ENCODE data around the gene BCL7B. TPM values are rescaled to one million over a fixed set of nuclear protein-coding genes. Genes with fewer than 3 reads are reported as not detected.

Gene BCL7B
- total and polyA plus RNA-seq, 2 of the 4 experiments (the other 2 are of a cell fraction) = 7.2 to 51.3 TPM

DNA sequence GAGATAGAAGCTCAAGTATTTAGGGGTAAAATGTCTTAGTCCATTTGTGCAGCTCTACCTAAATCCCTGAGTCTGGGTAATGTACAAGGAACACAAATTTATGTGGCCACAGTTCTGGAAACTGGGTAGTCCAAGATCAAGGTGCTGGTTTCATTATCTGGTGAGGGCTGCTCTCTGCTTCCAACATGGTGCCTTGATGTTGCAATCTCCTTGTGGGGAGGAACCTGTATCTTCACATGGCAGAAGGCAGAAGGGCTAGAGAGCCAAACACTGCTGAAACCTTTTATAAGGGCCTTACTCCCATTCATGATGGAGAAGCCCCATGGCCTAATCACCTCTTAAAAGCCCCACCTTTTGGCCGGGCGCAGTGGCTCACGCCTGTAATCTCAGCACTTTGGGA, 26.7 kb downstream of the BCL7B start:
- no peak overlapping the region for H3K4ac ChIP-seq (ENCODE audit: low read depth, low read length)
- CTCF ChIA-PET = interaction anchor here (0.6 kb wide), 1 partner anchor 196 kb away, joined by 4 read pairs; no protein-coding TSS in a partner anchor
- in situ Hi-C loops (cut with MboI; ENCODE audit: low sequenced_read_pairs) = no loop called here

More for the DNA sequence above, 26.7 kb downstream of the BCL7B start:
- POLR2A ChIA-PET (ENCODE audit: unreplicated experiment) = no interaction called here
- ATAC-seq (ENCODE audit: low read depth) = no peak
- no CpG with 5 or more reads among the region's 3 CpGs for WGBS, 2 experiments (ENCODE audit: extremely low coverage in 2 of 2, insufficient read length in 1 of 2)
- TF ChIP-seq NFE2L2 (IDR thresholded peaks at IDR 0.05; ENCODE audit: low read depth, low read length) (no peak), ELK1 (IDR thresholded peaks at IDR 0.05; ENCODE audit: borderline replicate concordance, low read depth, low read length) (no peak), RAD21 (IDR thresholded peaks at IDR 0.05; ENCODE audit: low read length) (no peak), RCOR1 (IDR thresholded peaks at IDR 0.05; ENCODE audit: insufficient replicate concordance, low read length) (no peak), CEBPB (IDR thresholded peaks at IDR 0.05; ENCODE audit: low read depth, low read length) (peak; percentile 48; the same call in 1 of the 2 replicates)
- Histone ChIP-seq H2AFZ (replicated peaks; ENCODE audit: low read length, poor library complexity) (no peak overlapping the region), H2AK9ac (replicated peaks; ENCODE audit: low read depth, low read length, poor library complexity) (no peak overlapping the region), H3K56ac (ENCODE audit: extremely low read depth, insufficient read depth, low read length) (no peak overlapping the region), H3K4me3 (ENCODE audit: insufficient read depth, low read depth, low read length) (no peak overlapping the region), H3K23ac (ENCODE audit: low read depth, low read length) (no peak overlapping the region), H4K91ac (ENCODE audit: insufficient read depth, low read depth, low read length) (no peak overlapping the region), H3K9me1 (ENCODE audit: insufficient read depth, low read length) (peaks cover 6% of the 10 kb centered on the region; the same call in 1 of the 2 replicates), H2BK20ac (ENCODE audit: low read depth, low read length) (no peak overlapping the region), H2AK5ac (ENCODE audit: low read depth, low read length) (no peak overlapping the region), H2BK15ac (ENCODE audit: low read depth, low read length) (no peak overlapping the region), H4K5ac (ENCODE audit: low read depth, low read length) (no peak overlapping the region), H3K9ac (ENCODE audit: low read depth, low read length) (no peak overlapping the region), H4K8ac (ENCODE audit: low read depth in 2 of 2, low read length in 2 of 2) (no peak overlapping the region), H3K27ac (ENCODE audit: insufficient read depth, low read length) (no peak overlapping the region), H3K4me1 (ENCODE audit: control insufficient read depth, insufficient read depth, low read length) (no peaks in the 10 kb centered on the region), H2BK5ac (ENCODE audit: low read depth, low read length, poor library complexity, severe bottlenecking) (no peak overlapping the region), H3K79me1 (ENCODE audit: low read depth in 1 of 2, low read length in 2 of 2) (0 out of 4 replicates have a peak, but pooled peaks cover 0 to 6% of the 10 kb centered on the region in 2 experiments), H3K18ac (ENCODE audit: low read depth, low read length) (no peak overlapping the region), H3K14ac (replicated peaks; ENCODE audit: low read depth, low read length) (no peak overlapping the region), H3K4me2 (ENCODE audit: low read depth, low read length) (no peak overlapping the region), H2BK120ac (ENCODE audit: low read depth, low read length) (no peak overlapping the region), H3K9me3 (ENCODE audit: control insufficient read depth, insufficient read depth, low read length) (no peaks in the 10 kb centered on the region), H3K36me3 (ENCODE audit: control insufficient read depth, insufficient read depth, low read length) (peaks cover 8% of the 10 kb centered on the region), H3K27me3 (ENCODE audit: control insufficient read depth, insufficient read depth, low read length) (no peaks in the 10 kb centered on the region), H4K20me1 (ENCODE audit: insufficient read depth, low read length) (no peaks in the 10 kb centered on the region)
- no peak for DNase-seq
- dilution Hi-C loops (cut with HindIII; ENCODE audit: low sequenced_read_pairs, unreplicated experiment) (no loop called here), intact Hi-C loops (cut with micrococcal nuclease) (no loop called here)
- BruUV-seq (replicated peaks) = no TSS peak
